Measurements from ENCODE around the gene CLDN3.
"Not testable (repeated sequence)": the region's sequence is repeated elsewhere in the genome, so short reads cannot be mapped to it uniquely, and the experiment has no call there.

CLDN3 gene

GRCh38 chr7:73738220-73738611 lies 31.9 kb downstream of the CLDN3 start:
- in situ Hi-C loops (cut with HindIII; ENCODE audit: low sequenced_read_pairs) = no loop called here

DNA sequence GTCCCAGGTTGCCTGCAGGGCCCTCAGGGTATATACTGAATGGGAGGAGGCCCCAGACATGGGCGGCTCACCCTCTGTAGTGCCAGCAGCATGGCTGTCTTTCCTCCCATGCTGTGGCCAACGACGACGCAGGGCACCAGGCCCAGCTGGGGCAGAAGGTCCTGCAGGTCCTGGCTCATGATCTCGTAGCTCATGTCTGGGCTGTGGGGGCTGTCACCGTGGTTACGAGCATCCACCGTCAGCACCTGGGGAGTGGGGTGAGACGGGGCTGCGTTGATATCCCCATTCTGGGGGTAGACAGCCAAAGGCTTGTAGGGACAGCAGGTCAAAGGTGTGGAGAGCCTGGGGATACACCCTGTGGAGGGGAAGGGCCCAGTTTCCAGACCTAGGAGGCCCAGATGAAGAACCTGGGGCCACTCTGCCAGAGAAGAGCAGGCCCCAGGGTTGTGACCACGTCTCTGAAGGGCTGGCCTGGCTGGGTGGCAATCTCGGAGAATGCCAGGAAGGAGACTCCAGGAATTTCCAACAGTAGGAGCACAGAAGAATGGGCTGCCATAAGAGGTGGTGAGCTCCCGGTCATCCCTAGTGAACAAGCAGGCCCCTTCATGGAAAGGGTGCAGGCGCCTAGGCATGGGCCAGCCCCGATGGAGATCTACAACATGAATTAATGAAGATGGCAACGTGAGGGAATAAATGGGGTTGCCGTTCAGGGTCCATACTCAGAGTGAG lies 32.4 kb downstream of the CLDN3 start:
- in situ Hi-C loops (cut with HindIII; ENCODE audit: low sequenced_read_pairs) = no loop called here

DNA sequence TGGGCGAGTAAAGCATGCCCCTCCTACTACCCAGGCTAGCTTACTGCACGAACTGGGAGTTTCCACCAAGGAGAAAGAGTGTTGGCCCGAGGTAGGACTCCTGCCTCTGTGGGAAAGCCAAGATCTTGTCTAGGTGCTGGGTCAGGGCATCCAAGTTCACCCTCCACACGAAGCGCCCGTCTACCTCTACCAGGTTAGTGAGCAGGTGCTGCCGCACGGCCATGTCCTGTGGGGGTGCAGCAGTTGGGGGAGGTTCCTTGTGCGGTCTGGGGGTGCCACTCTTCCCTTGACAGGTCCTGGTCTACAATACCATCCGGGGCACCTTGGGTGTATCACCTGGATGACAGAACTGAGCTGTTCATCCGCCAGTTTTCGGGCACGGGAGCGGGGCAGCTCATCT lies 33.2 kb downstream of the CLDN3 start:
- in situ Hi-C loops (cut with HindIII; ENCODE audit: low sequenced_read_pairs) = no loop called here

GRCh38 chr7:73735528-73735905 lies 34.6 kb downstream of the CLDN3 start:
- in situ Hi-C loops (cut with HindIII; ENCODE audit: low sequenced_read_pairs) = no loop called here

DNA sequence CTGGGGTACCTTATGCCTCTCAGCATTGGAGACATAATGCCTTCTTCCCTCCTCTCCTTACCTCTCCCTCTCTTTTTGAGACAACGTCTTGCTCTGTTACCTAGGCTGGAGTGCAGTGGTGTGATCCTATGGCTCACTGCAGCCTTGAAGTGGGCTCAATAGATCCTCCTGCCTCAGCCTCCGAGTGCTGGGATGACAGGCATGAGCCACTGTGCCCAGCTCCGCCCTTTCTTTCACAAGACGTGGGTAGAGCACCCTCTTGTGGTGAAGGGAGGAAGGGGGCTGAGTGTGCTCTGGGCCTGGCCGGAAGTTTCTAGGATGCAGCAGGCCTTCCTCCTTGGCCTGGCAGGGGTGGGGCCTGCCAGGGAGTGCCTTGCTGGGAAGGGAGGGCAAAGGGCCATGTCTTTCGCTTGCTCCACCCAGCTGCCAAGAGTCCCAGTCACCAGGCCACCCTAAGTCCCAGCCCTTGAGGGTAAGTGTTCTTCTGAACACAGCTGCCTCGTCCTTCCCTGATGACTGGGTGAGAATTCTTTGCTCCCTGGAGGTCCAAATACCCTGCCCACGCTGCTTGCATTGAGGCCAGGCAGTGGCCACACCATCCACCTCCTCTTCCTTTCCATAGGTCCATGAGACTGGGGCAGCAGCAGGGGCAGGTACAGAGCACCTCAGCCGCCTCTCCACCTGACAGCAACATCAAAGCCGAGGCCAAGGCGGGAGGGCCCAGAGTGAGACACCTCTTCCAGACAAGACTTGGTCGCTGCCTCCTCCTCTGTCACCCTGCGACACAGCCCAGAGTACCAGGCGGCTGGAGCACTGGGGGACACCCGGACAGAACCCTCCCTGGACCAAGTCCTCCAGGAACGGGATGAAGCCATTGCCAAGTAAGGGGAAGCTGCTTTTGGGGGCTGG lies 35.2 kb downstream of the CLDN3 start:
- in situ Hi-C loops (cut with HindIII; ENCODE audit: low sequenced_read_pairs) = no loop called here

DNA sequence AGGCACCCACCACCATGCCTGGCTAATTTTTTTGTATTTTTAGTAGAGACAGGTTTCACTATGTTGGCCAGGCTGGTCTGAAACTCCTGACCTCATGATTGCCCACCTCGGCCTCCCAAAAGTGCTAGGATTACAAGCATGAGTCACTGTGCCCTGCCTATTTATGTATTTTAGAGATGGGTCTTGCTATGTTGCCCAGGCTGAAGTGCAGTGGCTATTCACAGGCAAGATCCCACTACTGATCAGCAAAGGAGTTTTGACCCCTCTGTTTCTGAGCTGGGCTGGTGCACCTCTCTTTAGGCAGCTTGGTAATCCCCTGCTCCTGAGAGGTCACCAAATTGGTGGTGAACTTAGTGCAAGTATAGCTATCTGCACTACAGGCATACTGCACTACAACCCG lies 37.7 kb downstream of the CLDN3 start:
- in situ Hi-C loops (cut with HindIII; ENCODE audit: low sequenced_read_pairs) = no loop called here

DNA sequence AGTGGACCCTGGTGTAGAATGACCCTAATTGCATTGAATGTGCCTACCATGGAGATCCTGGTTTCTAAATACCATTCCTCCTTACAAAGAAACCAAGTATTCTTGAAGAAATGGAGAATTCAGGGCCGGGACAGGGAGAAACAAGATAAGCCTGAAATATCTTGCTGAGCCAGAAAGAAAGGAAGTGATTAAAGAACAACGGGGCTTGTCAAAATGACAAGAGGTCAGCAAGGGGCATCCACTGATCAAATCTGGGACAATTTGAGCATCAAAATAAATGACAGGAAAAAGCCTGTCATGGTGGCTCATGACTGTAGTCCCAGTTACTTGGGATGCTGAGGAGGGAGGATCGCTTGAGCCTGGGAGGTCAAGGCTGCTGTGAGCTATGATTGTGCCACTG lies 39.6 kb downstream of the CLDN3 start:
- in situ Hi-C loops (cut with HindIII; ENCODE audit: low sequenced_read_pairs) = no loop called here

- in situ Hi-C loops (cut with HindIII; ENCODE audit: low sequenced_read_pairs) = loop anchor here (5.0 kb wide), 1 partner anchor 126 kb away; no protein-coding TSS in a partner anchor
Measured at GRCh38 chr7:73728551-73728950, 41.5 kb downstream of the CLDN3 start.

DNA sequence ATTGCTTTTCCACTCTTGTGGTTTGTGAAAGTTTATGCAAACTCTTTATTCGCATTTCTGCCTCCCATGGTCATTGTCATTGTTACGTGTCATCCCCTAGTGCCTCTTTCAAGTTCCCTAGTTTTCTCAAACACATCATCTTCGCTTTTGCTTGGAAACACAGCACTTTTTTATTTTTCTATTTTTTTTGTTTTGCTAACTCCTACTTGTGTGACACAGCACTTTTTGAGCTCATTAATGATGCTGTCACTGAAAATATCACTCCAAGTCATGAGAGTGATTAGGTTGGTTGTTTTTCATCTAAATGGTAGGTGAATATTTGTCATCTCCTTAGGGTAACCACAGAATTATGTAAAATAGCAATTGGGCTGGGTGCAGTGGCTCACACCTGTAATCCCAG lies 42.1 kb downstream of the CLDN3 start:
- in situ Hi-C loops (cut with HindIII; ENCODE audit: low sequenced_read_pairs) = loop anchor here (5.0 kb wide), 1 partner anchor 126 kb away; no protein-coding TSS in a partner anchor

DNA sequence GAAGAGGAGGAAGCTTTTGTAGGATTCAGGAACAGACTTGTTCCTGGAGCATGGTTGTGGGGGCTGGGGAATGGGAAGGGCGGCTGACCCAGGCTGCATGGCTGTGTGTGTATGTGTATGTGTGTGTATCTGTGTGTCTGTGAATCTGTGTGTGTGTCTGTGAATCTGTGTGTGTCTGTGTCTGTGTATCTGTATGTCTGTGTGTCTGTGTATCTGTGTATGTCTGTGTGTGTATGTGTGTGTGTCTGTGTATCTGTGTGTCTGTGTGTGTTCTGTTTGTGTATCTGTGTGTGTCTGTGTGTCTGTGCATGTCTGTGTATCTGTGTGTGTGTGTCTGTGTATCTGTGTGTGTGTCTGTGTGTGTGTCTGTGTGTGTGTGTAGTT lies 44.0 kb downstream of the CLDN3 start:
- in situ Hi-C loops (cut with HindIII; ENCODE audit: low sequenced_read_pairs) = loop anchor here (5.0 kb wide), 1 partner anchor 124 kb away; no protein-coding TSS in a partner anchor

- in situ Hi-C loops (cut with HindIII; ENCODE audit: low sequenced_read_pairs) = no loop called here
Measured at GRCh38 chr7:73723813-73724212, 46.3 kb downstream of the CLDN3 start.

GRCh38 chr7:73722785-73723184 lies 47.3 kb downstream of the CLDN3 start:
- in situ Hi-C loops (cut with HindIII; ENCODE audit: low sequenced_read_pairs) = no loop called here

GRCh38 chr7:73722182-73722581 lies 47.9 kb downstream of the CLDN3 start:
- in situ Hi-C loops (cut with HindIII; ENCODE audit: low sequenced_read_pairs) = not testable (repeated sequence)

DNA sequence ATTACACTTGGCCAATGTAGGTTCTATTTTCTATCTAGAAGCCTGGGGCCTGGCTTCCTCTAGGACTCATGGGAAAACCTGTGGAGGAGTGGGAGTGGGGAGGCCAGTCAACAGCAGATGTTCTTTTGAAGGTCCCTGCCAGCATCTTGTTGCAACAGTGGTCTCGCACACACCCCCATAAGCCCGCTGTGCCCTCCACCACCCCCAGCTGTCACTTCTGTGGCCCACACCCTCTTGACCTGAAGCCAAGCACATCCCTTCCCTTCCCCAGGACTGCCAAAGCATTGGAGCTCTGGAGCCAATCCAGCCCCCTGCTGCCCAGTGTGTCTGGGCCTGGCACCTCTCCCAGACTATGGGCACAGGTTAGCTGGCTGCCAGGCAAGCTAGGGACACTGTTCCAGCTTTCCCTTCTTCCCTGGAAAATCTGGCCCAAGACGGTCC lies 48.7 kb downstream of the CLDN3 start:
- in situ Hi-C loops (cut with HindIII; ENCODE audit: low sequenced_read_pairs) = no loop called here

GRCh38 chr7:73720443-73720842 lies 49.6 kb downstream of the CLDN3 start:
- in situ Hi-C loops (cut with HindIII; ENCODE audit: low sequenced_read_pairs) = not testable (repeated sequence)

- in situ Hi-C loops (cut with HindIII; ENCODE audit: low sequenced_read_pairs) = no loop called here
Measured at GRCh38 chr7:73719806-73720169, 50.3 kb downstream of the CLDN3 start.

Measured in endothelial cell of hepatic sinusoid (primary cell).